Middle frontal gyrus (tissue), 1 donor: ENCODE results near the gene RHPN2.
"Not testable (repeated sequence)": the region's sequence is repeated elsewhere in the genome, so short reads cannot be mapped to it uniquely, and the experiment has no call there.

Experiments
- DNase-seq: peaks from one replicate; pipeline ENCODE4 v3.0.0-alpha.2; 2015; ENCODE audit warnings: low spot score; ENCODE audit errors: extremely low spot score

RHPN2 gene

DNA sequence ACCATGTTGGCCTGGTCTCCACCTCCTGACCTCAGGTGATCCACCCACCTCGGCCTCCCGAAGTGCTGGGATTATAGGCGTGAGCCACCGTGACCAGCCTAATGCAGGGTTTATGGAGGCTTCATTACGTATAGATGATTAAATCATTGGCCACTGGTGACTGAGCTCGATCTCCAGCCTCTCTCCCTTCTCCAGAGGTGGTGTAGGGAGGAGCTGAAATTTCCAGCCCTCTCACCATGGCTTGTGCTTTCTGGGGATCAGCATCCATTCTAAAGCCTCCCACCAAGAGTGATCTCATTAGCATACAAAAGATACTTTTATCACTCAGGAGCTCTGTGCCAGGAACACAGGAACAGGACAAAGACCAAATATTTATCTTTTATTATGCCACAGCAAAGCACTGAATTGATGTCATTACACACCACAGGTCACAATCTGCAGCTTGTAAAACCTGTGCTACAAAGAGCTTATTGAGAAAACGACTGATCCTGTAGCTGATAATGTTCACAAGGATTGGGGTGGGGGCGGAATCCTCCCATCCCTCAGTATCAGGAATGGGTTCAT lies 32.4 kb downstream of the RHPN2 start:
- no peak for DNase-seq

DNA sequence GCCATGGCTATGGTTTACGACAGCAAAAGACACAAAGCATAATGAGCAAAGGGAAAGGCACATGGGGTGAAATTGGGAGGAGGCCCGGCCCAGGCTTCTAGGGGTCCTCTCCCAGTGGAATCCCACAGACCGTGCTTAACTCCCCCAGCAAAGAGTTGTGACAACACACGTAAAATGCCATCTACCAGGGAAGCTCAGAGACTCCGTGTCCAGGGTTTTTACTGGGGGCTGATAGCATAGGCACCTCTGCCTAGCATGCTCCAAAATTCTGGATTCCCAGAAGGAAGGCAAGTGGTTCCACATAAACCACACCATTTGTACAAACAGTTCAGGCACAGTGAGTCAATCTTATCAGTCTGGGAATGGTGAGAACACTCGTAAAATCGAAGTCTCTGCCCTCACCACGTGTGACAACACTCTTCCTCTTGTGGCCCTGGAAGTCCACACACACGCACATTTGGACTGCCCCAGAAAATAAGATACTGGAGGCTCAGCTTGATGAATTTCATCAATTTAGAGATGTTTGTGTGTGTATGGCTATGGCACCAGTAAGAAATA lies 34.9 kb downstream of the RHPN2 start:
- no peak for DNase-seq

DNA sequence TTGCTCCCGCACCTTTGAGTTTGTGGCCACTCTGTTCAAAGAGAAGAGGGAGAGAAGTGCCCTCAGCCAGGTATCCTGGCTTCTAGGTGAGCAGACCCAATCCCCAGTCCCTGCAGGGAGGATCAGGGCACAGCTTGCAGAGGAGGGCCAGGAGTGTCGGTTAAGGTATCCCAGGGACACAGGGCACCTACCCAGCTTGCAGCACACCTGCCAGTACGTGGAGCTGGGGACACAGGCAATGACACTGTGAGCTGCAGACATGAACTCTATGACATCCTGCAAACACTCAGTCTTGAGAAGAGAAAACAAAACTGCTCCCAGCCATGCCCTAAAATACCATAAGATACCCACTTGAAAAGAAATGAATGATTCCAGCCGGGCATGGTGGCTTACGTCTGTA lies 38.1 kb downstream of the RHPN2 start:
- DNase-seq, result not testable (repeated sequence)

DNA sequence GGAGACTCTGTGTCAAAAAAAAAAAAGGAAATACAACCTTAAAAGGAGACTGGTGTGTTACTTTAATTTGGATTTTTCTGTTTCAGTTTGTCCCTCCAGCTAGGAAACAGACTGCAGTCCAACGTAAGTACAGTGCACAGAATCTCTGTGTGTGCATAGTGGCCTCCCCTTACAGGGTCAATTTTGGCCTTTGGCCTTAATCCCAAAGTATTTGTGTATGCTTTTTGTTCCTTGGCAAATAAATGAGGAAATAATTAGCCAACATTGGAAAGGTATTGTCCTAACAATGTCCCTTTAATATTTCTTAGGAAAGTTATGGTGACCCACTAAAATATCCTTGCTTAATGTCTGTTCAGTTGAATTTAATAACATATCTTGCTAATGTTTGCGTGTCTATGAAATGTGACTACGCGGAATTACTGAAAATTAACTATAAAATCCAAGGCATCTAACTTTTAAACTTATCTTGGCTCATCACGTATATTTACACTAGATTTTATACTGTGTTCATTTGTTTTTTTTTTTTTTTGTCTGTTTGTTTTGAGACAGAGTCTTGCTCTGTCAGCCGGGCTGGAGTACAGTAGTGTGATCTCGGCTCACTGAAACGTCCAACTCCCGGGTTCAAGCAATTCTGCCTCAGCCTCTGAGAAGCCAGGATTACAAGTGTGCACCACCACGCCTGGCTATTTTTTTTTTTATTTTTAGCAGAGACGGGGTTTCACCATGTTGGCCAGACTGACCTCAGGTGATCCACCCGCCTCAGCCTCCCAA lies 39.0 kb downstream of the RHPN2 start:
- not testable (repeated sequence) for DNase-seq

DNA sequence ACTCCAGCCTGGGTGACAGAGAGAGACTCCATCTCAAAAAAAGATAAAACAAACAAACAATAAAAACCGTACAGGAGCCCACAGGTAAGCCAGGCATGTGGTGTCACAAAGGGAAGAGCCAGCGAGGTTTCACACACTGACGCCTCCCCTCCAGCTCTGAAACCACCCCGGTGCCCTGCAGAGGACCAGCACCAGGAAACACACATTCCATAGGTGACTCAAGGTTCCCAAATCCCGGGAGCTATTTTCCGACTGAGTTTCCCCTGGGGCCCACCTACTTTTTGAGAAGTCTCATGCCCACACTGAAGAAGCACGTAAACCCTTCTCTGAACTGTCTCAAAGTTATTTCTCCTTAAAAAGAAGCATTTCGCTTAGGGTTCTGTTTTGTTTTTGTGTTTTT lies 40.3 kb downstream of the RHPN2 start:
- DNase-seq, result no peak

DNA sequence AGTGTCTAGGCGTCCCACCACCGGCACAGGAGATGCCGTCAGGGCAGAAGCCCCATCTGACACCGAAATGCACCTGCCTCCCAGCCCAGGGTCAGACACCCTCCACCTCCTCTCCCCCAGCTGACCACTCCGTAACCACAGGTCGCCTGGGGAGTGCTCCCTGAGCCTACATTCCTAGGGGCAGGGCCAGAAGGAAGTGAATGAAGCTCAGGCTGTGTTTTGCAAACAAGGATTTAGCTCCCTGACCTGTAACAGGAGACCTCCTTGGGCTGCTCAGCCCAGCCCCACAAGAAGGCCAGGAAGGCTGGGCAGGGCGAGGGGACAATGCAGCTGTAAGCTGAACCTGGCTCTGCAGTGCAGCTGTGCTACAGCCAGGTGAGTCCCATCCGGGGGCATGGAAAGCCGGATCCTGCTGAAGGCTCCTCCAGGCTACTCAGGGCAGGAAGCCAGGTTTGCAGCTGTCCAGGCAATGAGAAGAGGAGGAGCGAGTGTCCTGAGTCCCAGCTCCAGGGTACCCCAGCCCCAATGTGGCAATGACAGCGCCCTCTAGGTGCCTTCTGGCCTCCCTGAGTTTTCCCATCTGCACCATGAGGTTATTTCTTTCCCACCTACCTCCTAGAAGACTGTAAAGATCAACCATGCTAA lies 42.1 kb downstream of the RHPN2 start:
- no peak for DNase-seq

DNA sequence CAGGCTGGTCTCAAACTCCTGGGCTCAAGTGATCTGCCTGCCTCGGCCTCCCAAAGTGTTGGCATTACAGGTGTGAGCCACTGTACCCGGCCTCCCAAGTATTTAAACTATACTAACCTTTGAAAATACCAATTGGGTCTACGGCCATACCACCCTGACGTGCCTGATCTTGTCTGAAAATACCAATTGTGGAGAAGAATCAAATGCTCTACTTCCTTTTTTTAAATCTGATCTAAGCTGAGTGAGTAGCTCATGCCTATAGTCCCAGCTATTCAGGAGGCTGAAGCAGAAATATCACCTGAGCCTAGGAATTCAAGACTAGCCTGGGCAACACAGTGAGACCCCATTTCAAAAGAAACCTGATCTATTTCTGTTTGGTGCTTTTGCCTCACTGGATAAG lies 53.8 kb downstream of the RHPN2 start:
- DNase-seq, result not testable (repeated sequence)

DNA sequence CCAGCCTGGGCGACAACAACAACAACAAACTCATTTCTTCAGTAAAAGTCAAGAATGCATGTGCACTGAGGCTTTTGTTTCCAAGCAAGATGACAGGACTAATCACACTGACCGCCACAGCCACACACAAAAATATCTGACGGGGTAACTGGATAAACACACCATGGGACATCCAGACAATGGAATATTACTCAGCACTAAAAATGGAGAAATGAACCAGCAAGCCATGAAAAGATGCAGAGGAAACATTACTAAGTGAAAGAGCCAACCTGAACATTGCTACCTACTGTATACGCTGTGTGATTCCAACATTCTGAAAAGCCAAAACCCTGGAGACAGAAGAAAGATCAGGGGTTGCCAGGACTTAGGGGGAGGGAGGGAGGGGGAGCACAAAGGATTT lies 56.0 kb downstream of the RHPN2 start:
- no peak for DNase-seq

DNA sequence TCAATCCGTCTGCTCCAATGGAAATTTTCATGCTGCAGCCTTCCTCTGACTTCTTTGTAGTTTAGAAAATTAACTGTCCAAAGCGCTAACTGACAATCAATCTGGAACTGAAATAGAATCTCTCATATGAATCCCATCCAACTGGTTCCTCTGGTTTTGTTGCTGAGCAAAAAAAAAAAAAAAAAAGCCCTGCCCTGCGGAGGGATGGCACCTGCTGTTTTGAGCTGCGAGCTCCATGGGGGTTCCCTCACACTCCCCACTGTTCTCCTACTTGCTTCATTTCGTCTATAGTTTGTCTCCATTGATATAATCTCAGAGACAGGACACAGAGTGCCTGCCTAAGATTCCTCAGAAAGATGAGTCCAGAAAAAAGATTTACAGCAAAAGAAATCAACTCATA lies 59.2 kb downstream of the RHPN2 start:
- no peak for DNase-seq

DNA sequence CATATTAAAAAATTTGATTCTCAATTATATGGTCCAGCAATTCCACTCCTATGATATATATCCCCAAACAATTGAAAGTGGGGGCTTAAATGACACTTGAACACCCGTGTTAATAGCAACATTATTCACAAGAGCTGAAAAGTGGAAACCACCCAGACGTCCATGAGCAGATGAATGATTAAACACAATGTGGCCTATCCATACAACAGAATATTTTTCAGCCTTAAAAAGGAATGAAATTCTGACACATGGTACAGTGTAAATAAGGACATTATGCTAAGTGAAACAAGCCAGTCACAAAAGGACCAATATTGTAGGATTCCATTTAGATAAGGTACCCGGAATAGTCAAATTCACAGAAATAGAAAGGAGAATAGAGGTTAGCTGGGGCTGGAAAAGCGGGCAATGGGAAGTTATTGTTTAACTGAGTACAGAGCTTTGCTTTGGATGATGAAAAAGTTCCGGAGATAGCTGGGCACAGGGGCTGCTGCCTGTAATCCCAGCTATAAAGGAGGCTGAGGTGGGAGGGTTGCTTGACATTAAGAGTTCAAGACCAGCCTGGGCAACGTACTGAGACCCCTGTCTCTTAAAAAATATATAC lies 61.2 kb downstream of the RHPN2 start:
- DNase-seq, result not testable (repeated sequence)

DNA sequence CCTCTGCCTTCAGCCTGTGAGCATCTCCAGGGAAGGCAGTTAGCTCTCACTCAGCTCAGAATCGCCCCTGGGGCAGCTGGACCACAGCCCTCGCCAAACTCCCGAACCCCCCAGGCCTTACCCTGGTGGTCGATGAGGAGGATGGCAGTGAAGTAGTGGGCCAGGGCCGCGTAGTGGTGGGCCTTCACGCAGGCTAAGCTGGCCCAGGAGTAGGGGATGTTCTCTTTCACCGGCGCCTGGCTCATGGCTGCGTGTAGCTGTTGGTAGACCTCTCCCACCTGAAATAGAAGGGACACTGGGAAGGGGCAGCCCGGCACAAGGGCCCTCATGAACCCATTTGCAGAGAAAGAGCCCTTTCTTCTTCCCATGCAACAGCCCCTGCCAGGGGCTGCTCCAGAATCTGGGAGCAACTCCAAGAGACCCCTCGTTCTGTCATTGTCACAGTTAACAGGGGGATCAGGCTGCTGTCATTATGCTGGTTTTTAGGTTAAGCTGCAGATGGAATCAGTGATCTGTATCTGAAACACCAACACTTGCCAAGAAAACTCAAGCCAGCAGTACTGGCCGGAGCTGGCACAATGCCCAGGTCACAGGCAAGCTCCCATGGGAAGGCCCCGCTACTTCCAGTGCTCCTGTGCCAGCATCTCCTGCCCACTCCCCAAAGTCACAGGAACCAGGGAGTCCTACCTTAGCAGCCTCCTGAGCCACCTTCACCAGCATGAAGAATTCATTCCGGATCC lies 62.4 kb downstream of the RHPN2 start:
- DNase-seq, result not testable (repeated sequence)

DNA sequence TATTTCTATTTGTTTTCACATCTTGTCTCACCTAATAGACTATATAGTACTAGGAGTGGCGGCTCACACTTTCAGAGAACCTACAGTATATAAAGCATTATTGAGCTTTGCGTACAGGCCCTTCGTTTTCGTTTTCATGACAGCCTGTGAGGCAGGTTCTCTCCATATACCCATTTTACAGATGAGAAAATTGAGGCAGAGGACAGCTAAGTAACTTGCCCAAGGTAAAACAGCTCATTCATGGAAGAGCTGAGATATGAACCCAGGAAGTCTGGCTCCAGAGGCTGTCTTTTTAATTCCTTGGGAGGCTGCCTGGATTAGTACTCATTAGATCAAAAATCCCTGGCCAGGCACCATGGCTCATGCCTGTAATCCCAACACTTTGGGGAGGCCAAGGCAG lies 63.8 kb downstream of the RHPN2 start:
- no peak for DNase-seq

DNA sequence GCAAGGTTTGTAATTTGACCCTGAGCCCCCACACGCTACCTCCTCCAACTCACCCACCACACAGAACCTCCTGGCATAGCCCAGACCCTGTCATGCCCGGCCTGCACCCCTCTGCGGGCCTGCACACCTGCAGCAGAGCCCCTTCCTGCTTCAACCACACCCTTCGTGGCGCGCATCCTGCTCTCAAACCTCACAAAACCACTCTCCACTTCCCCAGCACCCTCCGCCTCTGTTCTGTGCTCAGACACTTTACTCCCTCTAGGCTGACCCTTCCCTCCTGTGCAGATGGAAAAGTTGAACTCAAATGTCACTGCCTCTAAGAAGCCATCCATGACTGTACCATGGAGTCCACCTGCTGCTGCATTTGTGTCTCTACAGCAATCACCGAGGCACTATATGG lies 64.2 kb downstream of the RHPN2 start:
- DNase-seq, result no peak

DNA sequence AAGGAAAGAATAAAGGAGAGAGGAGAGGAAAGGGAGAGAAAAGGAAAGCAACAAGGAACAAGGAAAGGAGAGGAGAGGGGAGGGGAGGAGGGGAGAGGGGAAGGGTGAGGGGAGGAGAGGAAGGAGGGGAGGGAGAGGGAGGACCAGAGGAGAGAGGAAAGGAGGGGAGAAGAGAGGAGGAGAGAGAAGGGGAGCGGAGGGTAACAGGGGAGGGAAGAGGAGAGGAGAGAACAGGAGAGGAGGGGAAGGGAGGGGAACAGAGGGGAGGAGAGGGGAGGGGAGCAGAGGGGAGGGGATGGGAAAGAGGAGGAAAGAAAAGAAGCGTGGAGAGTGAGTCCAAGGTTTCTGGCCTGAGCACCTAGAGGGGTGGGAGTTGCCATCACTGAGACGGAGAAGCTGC lies 66.0 kb downstream of the RHPN2 start:
- DNase-seq, result no peak

DNA sequence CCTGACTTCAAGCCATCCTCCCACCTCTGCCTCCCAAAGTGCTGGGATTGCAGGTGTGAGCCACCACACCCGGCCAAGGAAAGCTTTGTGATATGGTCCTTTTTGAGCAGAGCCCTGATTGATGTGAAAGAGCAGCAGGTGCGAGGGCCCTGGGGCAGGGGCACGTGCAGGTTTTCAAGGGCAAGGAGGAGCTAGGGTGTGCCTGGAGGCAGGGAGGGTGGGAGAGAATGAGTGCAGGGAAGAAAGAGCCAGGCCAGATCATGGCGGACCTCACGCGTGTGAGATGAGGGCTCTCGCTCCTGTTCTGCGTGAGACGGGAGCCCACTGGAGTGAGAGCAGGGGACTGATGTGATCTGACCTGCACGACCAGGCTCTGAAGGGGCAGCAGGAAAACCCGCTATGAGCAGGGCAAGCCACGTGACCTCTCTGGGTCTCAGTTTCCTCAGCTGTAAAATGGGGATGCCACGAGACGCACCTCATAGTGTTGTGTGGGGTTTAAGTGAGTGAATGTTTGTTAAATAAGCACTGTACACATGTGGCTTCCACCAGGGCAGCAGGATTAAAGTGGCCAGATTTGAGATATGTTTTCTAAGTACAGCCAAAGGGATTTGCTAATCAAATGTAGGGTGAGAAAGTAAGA lies 66.9 kb downstream of the RHPN2 start:
- DNase-seq, result no peak

DNA sequence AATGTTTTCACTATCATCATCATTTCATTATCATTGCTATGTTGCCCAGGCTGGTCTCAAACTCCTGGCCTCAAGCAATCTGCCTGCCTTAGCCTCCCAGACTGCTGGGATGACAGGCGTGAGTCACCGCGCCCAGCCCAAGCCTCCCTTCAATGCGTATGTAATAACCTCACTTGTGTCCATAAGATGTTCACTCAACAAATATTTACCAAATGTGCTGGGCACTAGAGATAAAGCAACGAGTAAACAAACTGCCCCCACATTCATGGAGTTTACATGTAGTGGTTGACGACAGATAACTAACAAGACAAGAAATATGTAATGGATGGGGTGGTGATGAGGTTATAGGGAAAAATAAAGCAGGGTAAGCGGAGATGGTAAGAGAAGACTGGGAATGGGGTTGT lies 67.6 kb downstream of the RHPN2 start:
- not testable (repeated sequence) for DNase-seq

DNA sequence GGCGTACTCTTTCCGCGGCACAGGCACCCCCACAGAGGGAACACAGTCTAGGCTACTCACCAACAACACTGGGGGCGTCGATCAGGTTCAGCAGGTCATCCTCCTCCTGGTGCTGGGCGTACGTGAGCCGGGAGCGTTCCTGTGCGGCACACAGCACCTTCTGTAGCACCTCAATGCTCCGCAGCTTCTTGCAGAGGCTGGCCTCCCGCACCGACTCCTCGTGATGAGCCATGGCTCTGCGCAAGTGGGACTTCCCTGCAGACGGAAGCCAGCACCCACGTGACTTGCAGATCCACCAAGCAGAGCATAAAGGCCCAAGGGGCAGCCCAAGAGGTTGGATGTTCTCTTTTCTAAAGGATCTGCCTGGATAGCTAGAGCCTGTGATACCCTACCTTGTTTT lies 68.7 kb downstream of the RHPN2 start:
- not testable (repeated sequence) for DNase-seq

DNA sequence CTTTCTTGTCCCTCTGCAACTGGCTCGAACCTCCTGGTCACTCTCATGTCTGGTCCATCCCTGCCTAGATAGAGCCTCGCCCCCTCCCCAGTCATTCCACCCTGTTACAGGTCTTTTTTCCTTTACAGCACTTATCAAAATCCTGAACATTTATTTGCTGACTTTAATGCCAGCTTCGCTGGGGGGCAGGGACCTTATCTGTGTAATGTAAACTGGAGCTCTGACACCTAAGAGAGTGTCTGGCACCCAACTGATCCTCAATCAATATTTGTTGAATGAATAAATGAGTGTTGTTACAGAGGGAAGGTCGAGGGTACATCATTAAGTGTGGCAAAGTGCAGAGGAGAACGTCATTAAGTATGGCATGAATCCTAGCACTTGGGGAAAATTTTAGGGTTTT lies 76.0 kb downstream of the RHPN2 start:
- no peak for DNase-seq

DNA sequence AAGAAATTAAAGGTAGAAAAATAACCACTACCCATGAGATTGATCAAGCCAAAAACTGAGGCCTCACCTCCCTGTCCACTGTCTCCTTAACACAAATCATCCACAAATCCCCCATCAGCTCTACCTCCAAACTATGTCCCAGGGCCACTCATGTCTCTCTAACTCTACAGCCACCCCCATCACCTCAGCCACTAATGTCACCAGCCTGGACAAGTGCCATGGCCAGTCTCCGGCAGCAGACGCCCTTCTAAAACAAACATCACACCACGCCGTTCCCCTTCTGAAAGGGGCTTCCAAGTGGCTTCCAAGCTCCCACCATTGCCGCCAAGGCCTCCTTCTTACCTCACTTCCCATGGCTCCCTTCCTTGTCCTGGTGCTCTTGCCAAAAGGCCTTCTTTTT lies 76.4 kb downstream of the RHPN2 start:
- not testable (repeated sequence) for DNase-seq

DNA sequence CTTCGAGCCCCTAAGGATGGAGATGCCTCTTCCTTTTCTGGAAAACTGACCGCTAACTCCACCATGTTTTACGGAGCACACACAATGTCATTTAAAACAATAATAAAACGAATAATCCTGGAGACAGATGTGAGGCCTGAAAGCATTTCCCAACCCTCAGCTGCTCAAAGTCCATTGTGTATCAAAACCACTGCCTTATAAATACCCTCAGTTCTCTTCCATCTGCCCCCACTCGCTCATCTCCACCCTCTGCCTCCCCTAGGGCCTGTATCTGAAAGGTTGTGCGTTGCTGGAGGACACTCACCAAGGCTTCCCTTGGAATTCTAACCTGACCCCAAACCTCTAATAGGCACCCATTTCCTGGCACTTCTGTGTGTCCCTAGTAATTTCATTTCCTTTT lies 82.2 kb downstream of the RHPN2 start:
- not testable (repeated sequence) for DNase-seq

DNA sequence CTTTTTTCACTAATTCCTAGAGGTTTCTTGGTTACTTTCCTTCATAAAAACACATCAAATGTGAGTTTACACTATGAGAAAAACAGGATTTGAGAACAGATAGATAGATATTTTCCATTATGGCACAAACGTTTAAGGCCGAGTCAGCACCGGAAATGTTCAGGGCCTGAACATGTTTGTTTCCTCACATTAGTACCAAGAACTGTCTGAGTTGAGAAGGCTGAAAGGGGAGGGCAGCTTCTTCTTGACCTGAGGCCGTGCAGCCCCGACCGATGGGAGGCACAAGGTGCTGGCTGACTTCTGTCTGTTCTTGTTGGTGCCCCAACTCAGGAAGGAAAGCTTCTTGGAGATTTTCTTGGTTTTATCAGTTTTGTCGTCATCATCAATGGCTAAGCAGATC lies 84.9 kb downstream of the RHPN2 start:
- DNase-seq, result not testable (repeated sequence)
